ENCODE measurements around the gene RAB18.

RAB18 gene

DNA sequence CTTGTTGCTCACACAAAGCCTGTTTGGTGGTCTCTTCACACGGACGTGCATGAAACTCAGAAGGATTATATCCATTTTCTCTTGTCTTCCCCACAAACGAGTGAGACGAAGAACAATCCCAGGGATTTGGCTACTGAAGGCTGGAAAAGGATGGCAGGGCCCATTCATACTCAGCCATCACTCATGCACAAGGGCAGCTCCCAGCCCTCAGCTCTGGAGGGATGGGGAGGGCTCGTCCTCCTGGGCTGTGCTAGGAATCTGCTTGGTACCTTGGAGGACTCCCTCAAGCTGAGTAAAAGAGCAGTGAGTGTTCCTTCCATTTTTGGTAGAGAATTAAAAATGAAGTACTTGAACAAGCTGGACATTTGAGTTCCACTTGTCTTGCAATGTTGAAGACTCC, 33.2 kb upstream of the RAB18 start:
- DNase-seq (ENCODE audit: insufficient read length, low spot score) (no peak), FAIRE-seq (no peak)
- TF ChIP-seq CTCF (IDR thresholded peaks at IDR 0.05; ENCODE audit: insufficient read depth, missing control alignments): no peak

GRCh38 chr10:27474741-27475140, 29.4 kb upstream of the RAB18 start:
- DNase-seq (ENCODE audit: insufficient read length, low spot score) (no peak), FAIRE-seq (no peak)
- no peak for TF ChIP-seq CTCF (IDR thresholded peaks at IDR 0.05; ENCODE audit: insufficient read depth, missing control alignments)

DNA sequence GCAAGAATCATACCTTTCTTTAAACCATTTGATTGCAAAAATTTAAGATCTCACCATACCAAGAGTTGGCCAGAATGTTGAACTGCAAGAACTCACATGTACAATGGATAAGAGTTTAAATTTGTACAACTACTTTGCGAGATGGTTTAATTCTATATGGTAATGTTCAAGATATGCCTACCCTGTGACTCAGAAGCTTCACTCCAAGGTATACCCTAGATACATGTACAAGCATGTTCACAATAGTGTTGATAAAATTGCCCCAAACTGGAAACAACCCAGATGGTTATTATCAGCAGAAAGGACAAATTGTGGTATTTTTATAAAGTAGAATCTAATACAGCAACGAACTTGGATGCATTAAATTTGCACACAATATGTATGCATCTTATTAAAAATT, 25.1 kb upstream of the RAB18 start:
- no peak for TF ChIP-seq CTCF (IDR thresholded peaks at IDR 0.05; ENCODE audit: insufficient read depth, missing control alignments)
- FAIRE-seq: no peak
- DNase-seq (ENCODE audit: insufficient read length, low spot score): no peak

- DNase-seq (ENCODE audit: insufficient read length, low spot score) (no peak), FAIRE-seq (no peak)
- TF ChIP-seq CTCF (IDR thresholded peaks at IDR 0.05; ENCODE audit: insufficient read depth, missing control alignments): no peak
These were observed 22.6 kb upstream of the RAB18 start for GRCh38 chr10:27481486-27481885.

- FAIRE-seq: no peak
- DNase-seq (ENCODE audit: insufficient read length, low spot score): no peak
- no peak for TF ChIP-seq CTCF (IDR thresholded peaks at IDR 0.05; ENCODE audit: insufficient read depth, missing control alignments)
These were observed 20.8 kb upstream of the RAB18 start for GRCh38 chr10:27482984-27483956.

- FAIRE-seq (no peak), DNase-seq (ENCODE audit: insufficient read length, low spot score) (no peak)
- TF ChIP-seq CTCF (IDR thresholded peaks at IDR 0.05; ENCODE audit: insufficient read depth, missing control alignments): no peak
These were observed 18.7 kb upstream of the RAB18 start for GRCh38 chr10:27485368-27485767.

GRCh38 chr10:27485986-27486385, 18.1 kb upstream of the RAB18 start:
- TF ChIP-seq CTCF (IDR thresholded peaks at IDR 0.05; ENCODE audit: insufficient read depth, missing control alignments): no peak
- no peak for FAIRE-seq

More at GRCh38 chr10:27485986-27486385, 18.1 kb upstream of the RAB18 start:
- no peak for DNase-seq (ENCODE audit: insufficient read length, low spot score)
